ENCODE data around the gene CAB39. TPM values are rescaled to one million over a fixed set of nuclear protein-coding genes. Genes with fewer than 3 reads are reported as not detected.

The CAB39 gene
- total and polyA plus RNA-seq, 2 experiments from 2014 or later, result 18.7 to 67.5 TPM

GRCh38 chr2:230788554-230789175 lies 76.0 kb downstream of the CAB39 start:
- Histone ChIP-seq H3K4me2 (no peak overlapping the region), H3K4me1 (ENCODE audit: insufficient read depth) (peaks cover 3% of the 10 kb centered on the region), H3K9me2 (ENCODE audit: insufficient read depth) (no peaks in the 10 kb centered on the region), H3K27me3 (ENCODE audit: insufficient read depth) (no peaks in the 10 kb centered on the region), H3K27ac (ENCODE audit: low read depth) (no peak overlapping the region), H3K4me3 (no peak overlapping the region), H3F3A (replicated peaks; ENCODE audit: low read depth) (no peaks in the 10 kb centered on the region), H4K20me1 (replicated peaks; ENCODE audit: insufficient read depth) (no peaks in the 10 kb centered on the region), H3K79me2 (replicated peaks; ENCODE audit: insufficient read depth) (peaks cover 50% of the 10 kb centered on the region), H2AFZ (no peak overlapping the region), H3K36me3 (ENCODE audit: insufficient read depth) (peaks cover 9% of the 10 kb centered on the region; the same call in 1 of the 2 replicates)
- Mint-ChIP-seq H3K36me3 (ENCODE audit: low read depth) (peaks cover 78% of the 10 kb centered on the region), H3K27ac (no peak overlapping the region), H3K27me3 (ENCODE audit: insufficient read depth, low read depth, poor library complexity) (peaks cover 2% of the 10 kb centered on the region), H3K4me1 (peaks cover 12% of the 10 kb centered on the region), H3K4me3 (no peak overlapping the region), H3K9me3 (peaks cover 26% of the 10 kb centered on the region)
- TF ChIP-seq CREB1 (CRISPR knock-in tag; IDR thresholded peaks at IDR 0.05; ENCODE audit: low read depth), result no peak
- TF ChIP-seq EZH2phosphoT487 (IDR thresholded peaks at IDR 0.05; ENCODE audit: unreplicated experiment), result no peak
- no peak for TF ChIP-seq CTCF (conservative IDR thresholded peaks at IDR 0.05; ENCODE audit: low read depth in 2 of 2)
- TF ChIP-seq STAT1 (IDR thresholded peaks at IDR 0.05; ENCODE audit: unreplicated experiment), result no peak
- TF ChIP-seq JUNB (IDR thresholded peaks at IDR 0.05; ENCODE audit: unreplicated experiment), result no peak
- no peak for TF ChIP-seq POLR2AphosphoS5 (IDR thresholded peaks at IDR 0.05; ENCODE audit: low read depth)
- no peak for TF ChIP-seq NANOG (IDR thresholded peaks at IDR 0.05; ENCODE audit: borderline replicate concordance)
- no peak for TF ChIP-seq ZNF331 (CRISPR knock-in tag; IDR thresholded peaks at IDR 0.05; ENCODE audit: low read depth)
- TF ChIP-seq, protein P1, sequence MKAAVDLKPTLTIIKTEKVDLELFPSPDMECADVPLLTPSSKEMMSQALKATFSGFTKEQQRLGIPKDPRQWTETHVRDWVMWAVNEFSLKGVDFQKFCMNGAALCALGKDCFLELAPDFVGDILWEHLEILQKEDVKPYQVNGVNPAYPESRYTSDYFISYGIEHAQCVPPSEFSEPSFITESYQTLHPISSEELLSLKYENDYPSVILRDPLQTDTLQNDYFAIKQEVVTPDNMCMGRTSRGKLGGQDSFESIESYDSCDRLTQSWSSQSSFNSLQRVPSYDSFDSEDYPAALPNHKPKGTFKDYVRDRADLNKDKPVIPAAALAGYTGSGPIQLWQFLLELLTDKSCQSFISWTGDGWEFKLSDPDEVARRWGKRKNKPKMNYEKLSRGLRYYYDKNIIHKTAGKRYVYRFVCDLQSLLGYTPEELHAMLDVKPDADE (IDR thresholded peaks at IDR 0.05), result no peak
- no peak for TF ChIP-seq EZH2 (IDR thresholded peaks at IDR 0.05; ENCODE audit: low read depth, unreplicated experiment)
- TF ChIP-seq, protein P2, sequence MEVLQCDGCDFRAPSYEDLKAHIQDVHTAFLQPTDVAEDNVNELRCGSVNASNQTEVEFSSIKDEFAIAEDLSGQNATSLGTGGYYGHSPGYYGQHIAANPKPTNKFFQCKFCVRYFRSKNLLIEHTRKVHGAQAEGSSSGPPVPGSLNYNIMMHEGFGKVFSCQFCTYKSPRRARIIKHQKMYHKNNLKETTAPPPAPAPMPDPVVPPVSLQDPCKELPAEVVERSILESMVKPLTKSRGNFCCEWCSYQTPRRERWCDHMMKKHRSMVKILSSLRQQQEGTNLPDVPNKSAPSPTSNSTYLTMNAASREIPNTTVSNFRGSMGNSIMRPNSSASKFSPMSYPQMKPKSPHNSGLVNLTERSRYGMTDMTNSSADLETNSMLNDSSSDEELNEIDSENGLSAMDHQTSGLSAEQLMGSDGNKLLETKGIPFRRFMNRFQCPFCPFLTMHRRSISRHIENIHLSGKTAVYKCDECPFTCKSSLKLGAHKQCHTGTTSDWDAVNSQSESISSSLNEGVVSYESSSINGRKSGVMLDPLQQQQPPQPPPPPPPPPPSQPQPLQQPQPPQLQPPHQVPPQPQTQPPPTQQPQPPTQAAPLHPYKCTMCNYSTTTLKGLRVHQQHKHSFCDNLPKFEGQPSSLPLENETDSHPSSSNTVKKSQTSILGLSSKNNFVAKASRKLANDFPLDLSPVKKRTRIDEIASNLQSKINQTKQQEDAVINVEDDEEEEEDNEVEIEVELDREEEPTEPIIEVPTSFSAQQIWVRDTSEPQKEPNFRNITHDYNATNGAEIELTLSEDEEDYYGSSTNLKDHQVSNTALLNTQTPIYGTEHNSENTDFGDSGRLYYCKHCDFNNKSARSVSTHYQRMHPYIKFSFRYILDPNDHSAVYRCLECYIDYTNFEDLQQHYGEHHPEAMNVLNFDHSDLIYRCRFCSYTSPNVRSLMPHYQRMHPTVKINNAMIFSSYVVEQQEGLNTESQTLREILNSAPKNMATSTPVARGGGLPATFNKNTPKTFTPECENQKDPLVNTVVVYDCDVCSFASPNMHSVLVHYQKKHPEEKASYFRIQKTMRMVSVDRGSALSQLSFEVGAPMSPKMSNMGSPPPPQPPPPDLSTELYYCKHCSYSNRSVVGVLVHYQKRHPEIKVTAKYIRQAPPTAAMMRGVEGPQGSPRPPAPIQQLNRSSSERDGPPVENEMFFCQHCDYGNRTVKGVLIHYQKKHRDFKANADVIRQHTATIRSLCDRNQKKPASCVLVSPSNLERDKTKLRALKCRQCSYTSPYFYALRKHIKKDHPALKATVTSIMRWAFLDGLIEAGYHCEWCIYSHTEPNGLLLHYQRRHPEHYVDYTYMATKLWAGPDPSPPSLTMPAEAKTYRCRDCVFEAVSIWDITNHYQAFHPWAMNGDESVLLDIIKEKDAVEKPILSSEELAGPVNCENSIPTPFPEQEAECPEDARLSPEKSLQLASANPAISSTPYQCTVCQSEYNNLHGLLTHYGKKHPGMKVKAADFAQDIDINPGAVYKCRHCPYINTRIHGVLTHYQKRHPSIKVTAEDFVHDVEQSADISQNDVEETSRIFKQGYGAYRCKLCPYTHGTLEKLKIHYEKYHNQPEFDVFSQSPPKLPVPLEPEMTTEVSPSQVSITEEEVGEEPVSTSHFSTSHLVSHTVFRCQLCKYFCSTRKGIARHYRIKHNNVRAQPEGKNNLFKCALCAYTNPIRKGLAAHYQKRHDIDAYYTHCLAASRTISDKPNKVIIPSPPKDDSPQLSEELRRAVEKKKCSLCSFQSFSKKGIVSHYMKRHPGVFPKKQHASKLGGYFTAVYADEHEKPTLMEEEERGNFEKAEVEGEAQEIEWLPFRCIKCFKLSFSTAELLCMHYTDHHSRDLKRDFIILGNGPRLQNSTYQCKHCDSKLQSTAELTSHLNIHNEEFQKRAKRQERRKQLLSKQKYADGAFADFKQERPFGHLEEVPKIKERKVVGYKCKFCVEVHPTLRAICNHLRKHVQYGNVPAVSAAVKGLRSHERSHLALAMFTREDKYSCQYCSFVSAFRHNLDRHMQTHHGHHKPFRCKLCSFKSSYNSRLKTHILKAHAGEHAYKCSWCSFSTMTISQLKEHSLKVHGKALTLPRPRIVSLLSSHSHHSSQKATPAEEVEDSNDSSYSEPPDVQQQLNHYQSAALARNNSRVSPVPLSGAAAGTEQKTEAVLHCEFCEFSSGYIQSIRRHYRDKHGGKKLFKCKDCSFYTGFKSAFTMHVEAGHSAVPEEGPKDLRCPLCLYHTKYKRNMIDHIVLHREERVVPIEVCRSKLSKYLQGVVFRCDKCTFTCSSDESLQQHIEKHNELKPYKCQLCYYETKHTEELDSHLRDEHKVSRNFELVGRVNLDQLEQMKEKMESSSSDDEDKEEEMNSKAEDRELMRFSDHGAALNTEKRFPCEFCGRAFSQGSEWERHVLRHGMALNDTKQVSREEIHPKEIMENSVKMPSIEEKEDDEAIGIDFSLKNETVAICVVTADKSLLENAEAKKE (CRISPR knock-in tag; IDR thresholded peaks at IDR 0.05), result no peak
- TF ChIP-seq, protein P3, sequence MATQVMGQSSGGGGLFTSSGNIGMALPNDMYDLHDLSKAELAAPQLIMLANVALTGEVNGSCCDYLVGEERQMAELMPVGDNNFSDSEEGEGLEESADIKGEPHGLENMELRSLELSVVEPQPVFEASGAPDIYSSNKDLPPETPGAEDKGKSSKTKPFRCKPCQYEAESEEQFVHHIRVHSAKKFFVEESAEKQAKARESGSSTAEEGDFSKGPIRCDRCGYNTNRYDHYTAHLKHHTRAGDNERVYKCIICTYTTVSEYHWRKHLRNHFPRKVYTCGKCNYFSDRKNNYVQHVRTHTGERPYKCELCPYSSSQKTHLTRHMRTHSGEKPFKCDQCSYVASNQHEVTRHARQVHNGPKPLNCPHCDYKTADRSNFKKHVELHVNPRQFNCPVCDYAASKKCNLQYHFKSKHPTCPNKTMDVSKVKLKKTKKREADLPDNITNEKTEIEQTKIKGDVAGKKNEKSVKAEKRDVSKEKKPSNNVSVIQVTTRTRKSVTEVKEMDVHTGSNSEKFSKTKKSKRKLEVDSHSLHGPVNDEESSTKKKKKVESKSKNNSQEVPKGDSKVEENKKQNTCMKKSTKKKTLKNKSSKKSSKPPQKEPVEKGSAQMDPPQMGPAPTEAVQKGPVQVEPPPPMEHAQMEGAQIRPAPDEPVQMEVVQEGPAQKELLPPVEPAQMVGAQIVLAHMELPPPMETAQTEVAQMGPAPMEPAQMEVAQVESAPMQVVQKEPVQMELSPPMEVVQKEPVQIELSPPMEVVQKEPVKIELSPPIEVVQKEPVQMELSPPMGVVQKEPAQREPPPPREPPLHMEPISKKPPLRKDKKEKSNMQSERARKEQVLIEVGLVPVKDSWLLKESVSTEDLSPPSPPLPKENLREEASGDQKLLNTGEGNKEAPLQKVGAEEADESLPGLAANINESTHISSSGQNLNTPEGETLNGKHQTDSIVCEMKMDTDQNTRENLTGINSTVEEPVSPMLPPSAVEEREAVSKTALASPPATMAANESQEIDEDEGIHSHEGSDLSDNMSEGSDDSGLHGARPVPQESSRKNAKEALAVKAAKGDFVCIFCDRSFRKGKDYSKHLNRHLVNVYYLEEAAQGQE (IDR thresholded peaks at IDR 0.05; ENCODE audit: unreplicated experiment), result no peak
- TF ChIP-seq ZNF114 (CRISPR knock-in tag; IDR thresholded peaks at IDR 0.05), result no peak
- DNase-seq (ENCODE audit: low spot score), result no peak
- no peak for ATAC-seq
